ENCODE measurements around the gene MARCHF2. TPM values are rescaled to one million over a fixed set of nuclear protein-coding genes. Genes with fewer than 3 reads are reported as not detected.

MARCHF2 gene
- total RNA-seq, 1 donor from 2014 or later: 45.0 TPM

GRCh38 chr19:8454218-8454617, 41.1 kb downstream of the MARCHF2 start:
- no peak overlapping the region for H3K4me3 Mint-ChIP-seq (ENCODE audit: unreplicated experiment)
- no peak overlapping the region for H3K27ac Mint-ChIP-seq (ENCODE audit: unreplicated experiment)
- H3K9me3 Mint-ChIP-seq (ENCODE audit: unreplicated experiment): no peaks in the 10 kb centered on the region
- DNase-seq (ENCODE audit: extremely low spot score, unreplicated experiment): no peak
- no peaks in the 10 kb centered on the region for H3K27me3 Mint-ChIP-seq (ENCODE audit: unreplicated experiment)
- H3K36me3 Mint-ChIP-seq (ENCODE audit: unreplicated experiment): peaks cover 25% of the 10 kb centered on the region
- TF ChIP-seq, protein P1, sequence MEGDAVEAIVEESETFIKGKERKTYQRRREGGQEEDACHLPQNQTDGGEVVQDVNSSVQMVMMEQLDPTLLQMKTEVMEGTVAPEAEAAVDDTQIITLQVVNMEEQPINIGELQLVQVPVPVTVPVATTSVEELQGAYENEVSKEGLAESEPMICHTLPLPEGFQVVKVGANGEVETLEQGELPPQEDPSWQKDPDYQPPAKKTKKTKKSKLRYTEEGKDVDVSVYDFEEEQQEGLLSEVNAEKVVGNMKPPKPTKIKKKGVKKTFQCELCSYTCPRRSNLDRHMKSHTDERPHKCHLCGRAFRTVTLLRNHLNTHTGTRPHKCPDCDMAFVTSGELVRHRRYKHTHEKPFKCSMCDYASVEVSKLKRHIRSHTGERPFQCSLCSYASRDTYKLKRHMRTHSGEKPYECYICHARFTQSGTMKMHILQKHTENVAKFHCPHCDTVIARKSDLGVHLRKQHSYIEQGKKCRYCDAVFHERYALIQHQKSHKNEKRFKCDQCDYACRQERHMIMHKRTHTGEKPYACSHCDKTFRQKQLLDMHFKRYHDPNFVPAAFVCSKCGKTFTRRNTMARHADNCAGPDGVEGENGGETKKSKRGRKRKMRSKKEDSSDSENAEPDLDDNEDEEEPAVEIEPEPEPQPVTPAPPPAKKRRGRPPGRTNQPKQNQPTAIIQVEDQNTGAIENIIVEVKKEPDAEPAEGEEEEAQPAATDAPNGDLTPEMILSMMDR (IDR thresholded peaks at IDR 0.05): no peak
- H3K4me1 Mint-ChIP-seq (ENCODE audit: unreplicated experiment): peaks cover 72% of the 10 kb centered on the region

- H3K4me3 Mint-ChIP-seq (ENCODE audit: unreplicated experiment): no peak overlapping the region
- peaks cover 76% of the 10 kb centered on the region for H3K4me1 Mint-ChIP-seq (ENCODE audit: unreplicated experiment)
- H3K36me3 Mint-ChIP-seq (ENCODE audit: unreplicated experiment): peaks cover 25% of the 10 kb centered on the region
- no peaks in the 10 kb centered on the region for H3K27me3 Mint-ChIP-seq (ENCODE audit: unreplicated experiment)
- no peak overlapping the region for H3K27ac Mint-ChIP-seq (ENCODE audit: unreplicated experiment)
- no peaks in the 10 kb centered on the region for H3K9me3 Mint-ChIP-seq (ENCODE audit: unreplicated experiment)
- no peak for DNase-seq (ENCODE audit: extremely low spot score, unreplicated experiment)
- TF ChIP-seq, protein P1 (IDR thresholded peaks at IDR 0.05): no peak
These were observed 41.9 kb downstream of the MARCHF2 start for GRCh38 chr19:8455018-8455417.

- no peak for DNase-seq (ENCODE audit: extremely low spot score, unreplicated experiment)
- Mint-ChIP-seq H3K27ac (ENCODE audit: unreplicated experiment) (no peak overlapping the region), H3K4me1 (ENCODE audit: unreplicated experiment) (peaks cover 83% of the 10 kb centered on the region), H3K36me3 (ENCODE audit: unreplicated experiment) (peaks cover 25% of the 10 kb centered on the region), H3K9me3 (ENCODE audit: unreplicated experiment) (no peaks in the 10 kb centered on the region), H3K4me3 (ENCODE audit: unreplicated experiment) (no peak overlapping the region), H3K27me3 (ENCODE audit: unreplicated experiment) (no peaks in the 10 kb centered on the region)
- TF ChIP-seq, protein P1 (IDR thresholded peaks at IDR 0.05): peak; percentile 24
These were observed 43.0 kb downstream of the MARCHF2 start for GRCh38 chr19:8456064-8456463.

DNA sequence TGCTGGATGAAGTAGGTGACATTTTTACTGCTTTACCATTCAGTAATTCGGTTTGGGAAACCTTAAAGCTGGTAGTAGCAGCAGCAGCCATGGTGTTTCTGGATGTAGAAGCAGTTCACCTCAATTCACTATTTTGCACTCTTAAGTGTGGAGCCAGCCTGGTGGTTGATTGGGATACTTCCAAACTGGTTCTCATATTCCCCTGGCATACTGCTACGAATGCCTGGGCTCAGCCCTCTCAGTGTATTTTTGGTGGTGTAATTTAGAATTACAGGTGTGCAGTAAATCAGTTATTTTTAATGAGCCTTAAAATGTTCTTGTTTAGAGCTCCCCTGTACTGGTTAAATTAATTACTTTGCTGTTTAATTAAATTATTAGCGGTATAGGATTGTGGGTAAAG, 44.1 kb downstream of the MARCHF2 start:
- H3K4me1 Mint-ChIP-seq (ENCODE audit: unreplicated experiment): peaks cover 83% of the 10 kb centered on the region
- TF ChIP-seq, protein P1 (IDR thresholded peaks at IDR 0.05): no peak
- H3K27me3 Mint-ChIP-seq (ENCODE audit: unreplicated experiment): no peaks in the 10 kb centered on the region
- H3K27ac Mint-ChIP-seq (ENCODE audit: unreplicated experiment): peak overlapping the region; percentile 94
- H3K9me3 Mint-ChIP-seq (ENCODE audit: unreplicated experiment): no peaks in the 10 kb centered on the region
- no peak for DNase-seq (ENCODE audit: extremely low spot score, unreplicated experiment)
- no peak overlapping the region for H3K4me3 Mint-ChIP-seq (ENCODE audit: unreplicated experiment)
- H3K36me3 Mint-ChIP-seq (ENCODE audit: unreplicated experiment): peaks cover 24% of the 10 kb centered on the region

DNA sequence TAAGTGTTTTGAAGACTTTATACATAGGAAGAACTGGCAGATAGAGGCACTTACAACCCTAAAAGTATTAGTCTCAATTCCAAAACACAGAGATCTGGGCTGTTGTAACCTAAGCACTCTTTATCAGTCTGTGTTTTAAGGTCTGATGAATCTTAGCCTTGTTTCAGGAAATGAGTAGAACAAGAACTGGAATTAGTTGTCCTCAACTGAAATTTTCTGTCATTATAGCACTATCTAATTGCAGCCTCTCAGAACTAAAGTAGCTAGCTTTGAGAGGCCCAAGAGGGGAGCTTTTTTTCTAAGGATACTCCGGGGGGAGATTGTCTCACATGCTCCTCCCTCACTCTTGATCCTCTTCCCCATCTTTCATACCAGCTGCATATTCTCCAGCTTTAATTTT, 44.7 kb downstream of the MARCHF2 start:
- Mint-ChIP-seq H3K27me3 (ENCODE audit: unreplicated experiment) (no peaks in the 10 kb centered on the region), H3K4me1 (ENCODE audit: unreplicated experiment) (peaks cover 86% of the 10 kb centered on the region), H3K9me3 (ENCODE audit: unreplicated experiment) (no peaks in the 10 kb centered on the region), H3K4me3 (ENCODE audit: unreplicated experiment) (no peak overlapping the region), H3K27ac (ENCODE audit: unreplicated experiment) (peak overlapping the region; percentile 94), H3K36me3 (ENCODE audit: unreplicated experiment) (peaks cover 27% of the 10 kb centered on the region)
- DNase-seq (ENCODE audit: extremely low spot score, unreplicated experiment): no peak
- TF ChIP-seq, protein P1 (IDR thresholded peaks at IDR 0.05): no peak

Data from osteocyte (in vitro differentiated cells).